HEK293 (cell line): ENCODE data around the gene PLPPR2.

Experiments used
- CTCF ChIA-PET: fragments of 350-600 bp; formaldehyde crosslinking; extraction: SDS; loops from one replicate; lab custom pipeline; 2021; ENCODE audit warnings: antibody characterized with exemption; lab: Yijun Ruan, JAX
- POLR2A ChIA-PET: fragments of 300-600 bp; formaldehyde crosslinking; extraction: SDS; loops from one replicate; lab custom pipeline; 2020; ENCODE audit warnings: antibody characterized with exemption, inconsistent platforms; lab: Yijun Ruan, JAX
- H3K27ac ChIP-seq: fragments of 200-500 bp; sonication (Bioruptor generic); 2 replicates; pipeline ENCODE4 v1.5.1; 2014; ENCODE audit warnings: low read depth, low read length, control low read depth, inconsistent platforms; ENCODE audit errors: extremely low read depth
- H3K36me3 ChIP-seq, 2 experiments: fragments of 200-500 bp in 1 of 2; sonication (Bioruptor generic) in 1 of 2; 1 replicate in 1 of 2; 2 replicates in 1 of 2; pipeline ENCODE4 v1.5.1; 2014 to 2017; ENCODE audit warnings: inconsistent platforms in 2 of 2, low read length in 2 of 2; ENCODE audit not compliant: control insufficient read depth in 2 of 2, insufficient read depth in 1 of 2
- H3K4me1 ChIP-seq: fragments of 200-500 bp; sonication (Bioruptor generic); 2 replicates; pipeline ENCODE4 v1.5.1; 2014; ENCODE audit warnings: mild to moderate bottlenecking, low read length, inconsistent platforms; ENCODE audit not compliant: control insufficient read depth, insufficient read depth
- H3K4me3 ChIP-seq: 2 replicates; pipeline ENCODE4 v1.5.1; 2011; ENCODE audit warnings: low read depth, mild to moderate bottlenecking, control low read depth, low read length, moderate library complexity
- H3K9me3 ChIP-seq: fragments of 200-500 bp; sonication (Bioruptor generic); 2 replicates; pipeline ENCODE4 v1.5.1; 2014; ENCODE audit warnings: low read depth, low read length, inconsistent platforms; ENCODE audit not compliant: control insufficient read depth, insufficient read depth
- BCL11A ChIP-seq: fragments of 450-650 bp; formaldehyde crosslinking; IDR thresholded peaks from 2 replicates; pipeline ENCODE4 v1.5.1; 2016; ENCODE audit warnings: low read depth, missing biosample characterization, missing genetic modification characterization
- GFI1B ChIP-seq: fragments of 450-650 bp; formaldehyde crosslinking; IDR thresholded peaks from 2 replicates; pipeline ENCODE4 v1.5.1; 2016; ENCODE audit warnings: missing biosample characterization, missing genetic modification characterization
- GLIS2 ChIP-seq: fragments of 450-650 bp; formaldehyde crosslinking; IDR thresholded peaks from 2 replicates; pipeline ENCODE4 v1.5.1; 2016; ENCODE audit warnings: missing biosample characterization, missing genetic modification characterization
- INSM2 ChIP-seq: fragments of 450-650 bp; formaldehyde crosslinking; IDR thresholded peaks from 2 replicates; pipeline ENCODE4 v1.5.1; 2016; ENCODE audit warnings: missing biosample characterization, missing genetic modification characterization
- KLF10 ChIP-seq: fragments of 450-650 bp; IDR thresholded peaks from 2 replicates; pipeline ENCODE4 v1.5.1; 2018; ENCODE audit warnings: missing biosample characterization, mild to moderate bottlenecking, missing genetic modification characterization
- MZF1 ChIP-seq: fragments of 450-650 bp; formaldehyde crosslinking; IDR thresholded peaks from 2 replicates; pipeline ENCODE4 v1.5.1; 2017; ENCODE audit warnings: missing biosample characterization, missing genetic modification characterization, borderline replicate concordance
- SCRT2 ChIP-seq: fragments of 450-650 bp; formaldehyde crosslinking; IDR thresholded peaks from 2 replicates; pipeline ENCODE4 v1.5.1; 2016; ENCODE audit warnings: missing biosample characterization, missing genetic modification characterization
- TSHZ1 ChIP-seq: fragments of 450-650 bp; formaldehyde crosslinking; IDR thresholded peaks from 2 replicates; pipeline ENCODE4 v1.5.1; 2016; ENCODE audit warnings: missing biosample characterization, missing genetic modification characterization, borderline replicate concordance
- ZBTB21 ChIP-seq: fragments of 450-650 bp; formaldehyde crosslinking; IDR thresholded peaks from 2 replicates; pipeline ENCODE4 v1.5.1; 2017; ENCODE audit warnings: missing biosample characterization, missing genetic modification characterization
- ZBTB7A ChIP-seq: fragments of 450-650 bp; formaldehyde crosslinking; IDR thresholded peaks from 2 replicates; pipeline ENCODE4 v1.5.1; 2016; ENCODE audit warnings: low read depth, missing biosample characterization, missing genetic modification characterization
- ZEB2 ChIP-seq: fragments of 450-650 bp; formaldehyde crosslinking; IDR thresholded peaks from 2 replicates; pipeline ENCODE4 v1.5.1; 2016; ENCODE audit warnings: missing biosample characterization, missing genetic modification characterization
- ZNF121 ChIP-seq: fragments of 450-650 bp; formaldehyde crosslinking; IDR thresholded peaks from 2 replicates; pipeline ENCODE4 v1.5.1; 2016; ENCODE audit warnings: missing biosample characterization, missing genetic modification characterization
- ZNF221 ChIP-seq: fragments of 450-650 bp; formaldehyde crosslinking; IDR thresholded peaks from 2 replicates; pipeline ENCODE4 v1.5.1; 2017; ENCODE audit warnings: missing biosample characterization, missing genetic modification characterization, borderline replicate concordance
- ZNF239 ChIP-seq: fragments of 450-650 bp; formaldehyde crosslinking; IDR thresholded peaks from 2 replicates; pipeline ENCODE4 v1.5.1; 2016; ENCODE audit warnings: missing biosample characterization, missing genetic modification characterization
- ZNF366 ChIP-seq: fragments of 450-650 bp; formaldehyde crosslinking; conservative IDR thresholded peaks from 2 replicates; pipeline ENCODE4 v1.5.1; 2016; ENCODE audit warnings: missing biosample characterization, missing genetic modification characterization
- ZNF433 ChIP-seq: fragments of 450-650 bp; formaldehyde crosslinking; IDR thresholded peaks from 2 replicates; pipeline ENCODE4 v1.5.1; 2016; ENCODE audit warnings: missing biosample characterization, missing genetic modification characterization, low read depth
- ZNF510 ChIP-seq: fragments of 450-650 bp; formaldehyde crosslinking; IDR thresholded peaks from 2 replicates; pipeline ENCODE4 v1.5.1; 2018; ENCODE audit warnings: mild to moderate bottlenecking, missing genetic modification characterization, missing biosample characterization; ENCODE audit not compliant: insufficient replicate concordance
- ZNF549 ChIP-seq: fragments of 450-650 bp; IDR thresholded peaks from 2 replicates; pipeline ENCODE4 v1.5.1; 2018; ENCODE audit warnings: missing biosample characterization, missing genetic modification characterization, mild to moderate bottlenecking, inconsistent platforms, moderate library complexity
- ZNF596 ChIP-seq: fragments of 450-650 bp; IDR thresholded peaks from 2 replicates; pipeline ENCODE4 v1.5.0; 2018; ENCODE audit warnings: missing biosample characterization, mild to moderate bottlenecking, missing genetic modification characterization, moderate library complexity
- ZNF624 ChIP-seq: fragments of 450-650 bp; formaldehyde crosslinking; IDR thresholded peaks from 2 replicates; pipeline ENCODE4 v1.5.1; 2017; ENCODE audit warnings: missing biosample characterization, missing genetic modification characterization
- ZNF670 ChIP-seq: fragments of 450-650 bp; formaldehyde crosslinking; IDR thresholded peaks from 2 replicates; pipeline ENCODE4 v1.5.1; 2016; ENCODE audit warnings: missing biosample characterization, missing genetic modification characterization, low read depth
- ZNF677 ChIP-seq: fragments of 450-650 bp; IDR thresholded peaks from 2 replicates; pipeline ENCODE4 v1.5.0; 2018; ENCODE audit warnings: missing biosample characterization, mild to moderate bottlenecking, missing genetic modification characterization, moderate library complexity
- TF ChIP-seq, protein P1 (sequence below): fragments of 450-650 bp; formaldehyde crosslinking; IDR thresholded peaks from 2 replicates; pipeline ENCODE4 v1.5.1; 2017; ENCODE audit warnings: missing biosample characterization, missing genetic modification characterization
- TF ChIP-seq, protein P2 (sequence below): fragments of 450-650 bp; formaldehyde crosslinking; IDR thresholded peaks from 2 replicates; pipeline ENCODE4 v1.5.1; 2016; ENCODE audit warnings: missing biosample characterization, missing genetic modification characterization
- TF ChIP-seq, protein P3 (sequence below): fragments of 450-650 bp; formaldehyde crosslinking; IDR thresholded peaks from 2 replicates; pipeline ENCODE4 v1.5.1; 2016; ENCODE audit warnings: missing biosample characterization, missing genetic modification characterization

The PLPPR2 gene

DNA sequence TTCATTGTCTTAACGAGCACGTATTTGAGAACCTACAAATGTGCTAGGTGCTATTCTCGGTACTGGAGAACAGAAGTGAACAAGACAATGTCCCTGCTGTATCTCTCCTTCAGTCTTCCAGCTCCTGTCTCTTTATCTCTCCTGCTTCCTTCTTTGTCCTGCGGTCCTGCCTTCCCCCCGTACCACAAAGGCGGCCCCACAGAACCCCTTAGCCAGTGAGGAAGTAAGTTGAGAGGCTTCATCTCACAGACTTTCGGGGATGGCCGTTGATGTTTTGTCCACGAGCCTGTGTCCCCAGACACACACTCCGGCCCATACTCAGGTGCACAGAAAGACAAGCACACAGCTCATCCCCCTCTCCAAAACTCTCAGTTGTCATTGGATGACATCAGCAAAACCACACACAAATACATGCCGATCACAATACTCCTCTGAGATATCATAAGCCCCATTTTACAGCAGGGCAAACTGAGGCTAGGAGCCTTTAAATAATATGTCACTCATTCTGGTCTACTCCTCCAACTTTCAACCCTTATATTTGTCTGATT lies 18.7 kb downstream of the PLPPR2 start (continued):
- TF ChIP-seq ZNF121 (no peak), INSM2 (peak; percentile 62; the same call in 1 of the 2 replicates), ZBTB21 (0 out of 2 replicates have a peak, but pooled peaks have one; percentile 26), ZNF549 (tag by site-specific recombination) (no peak), ZNF366 (peak; percentile 75)

- H3K27ac ChIP-seq = peak within 1 kb of the TSS; percentile 86
- H3K36me3 ChIP-seq = peaks cover 0 to 18% of the 10 kb centered on the region in 2 experiments; a peak in 2 of 3 replicates
- no peaks in the 10 kb centered on the region for H3K9me3 ChIP-seq
- peaks cover 4% of the 10 kb centered on the region; the same call in 1 of the 2 replicates for H3K4me1 ChIP-seq
- peak within 1 kb of the TSS; percentile 86 for H3K4me3 ChIP-seq
- ChIA-PET CTCF (interaction anchor here (0.6 to 2.0 kb wide), 9 partner anchors 9 to 108 kb away, joined by 3 to 9 read pairs (median 3); no protein-coding TSS in a partner anchor), POLR2A (interaction anchor here (0.6 to 2.3 kb wide), 27 partner anchors 9 to 444 kb away, joined by 3 to 36 read pairs (median 5); partner anchors contain the start of genes CCDC159, ELOF1, EPOR and ODAD3)
- TF ChIP-seq, protein P1, sequence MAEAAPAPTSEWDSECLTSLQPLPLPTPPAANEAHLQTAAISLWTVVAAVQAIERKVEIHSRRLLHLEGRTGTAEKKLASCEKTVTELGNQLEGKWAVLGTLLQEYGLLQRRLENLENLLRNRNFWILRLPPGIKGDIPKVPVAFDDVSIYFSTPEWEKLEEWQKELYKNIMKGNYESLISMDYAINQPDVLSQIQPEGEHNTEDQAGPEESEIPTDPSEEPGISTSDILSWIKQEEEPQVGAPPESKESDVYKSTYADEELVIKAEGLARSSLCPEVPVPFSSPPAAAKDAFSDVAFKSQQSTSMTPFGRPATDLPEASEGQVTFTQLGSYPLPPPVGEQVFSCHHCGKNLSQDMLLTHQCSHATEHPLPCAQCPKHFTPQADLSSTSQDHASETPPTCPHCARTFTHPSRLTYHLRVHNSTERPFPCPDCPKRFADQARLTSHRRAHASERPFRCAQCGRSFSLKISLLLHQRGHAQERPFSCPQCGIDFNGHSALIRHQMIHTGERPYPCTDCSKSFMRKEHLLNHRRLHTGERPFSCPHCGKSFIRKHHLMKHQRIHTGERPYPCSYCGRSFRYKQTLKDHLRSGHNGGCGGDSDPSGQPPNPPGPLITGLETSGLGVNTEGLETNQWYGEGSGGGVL (tag by site-specific recombination) = no peak
- TF ChIP-seq ZNF510 = no peak
- no peak for TF ChIP-seq ZNF677 (tag by site-specific recombination)
- peak; percentile 99 for TF ChIP-seq SCRT2 (tag by site-specific recombination)
- peak; percentile 39 for TF ChIP-seq GLIS2
- peak; percentile 35; the same call in 1 of the 2 replicates for TF ChIP-seq KLF10 (tag by site-specific recombination)
- TF ChIP-seq ZNF596 (tag by site-specific recombination) = no peak
- TF ChIP-seq GFI1B (tag by site-specific recombination) = no peak
- TF ChIP-seq, protein P2, sequence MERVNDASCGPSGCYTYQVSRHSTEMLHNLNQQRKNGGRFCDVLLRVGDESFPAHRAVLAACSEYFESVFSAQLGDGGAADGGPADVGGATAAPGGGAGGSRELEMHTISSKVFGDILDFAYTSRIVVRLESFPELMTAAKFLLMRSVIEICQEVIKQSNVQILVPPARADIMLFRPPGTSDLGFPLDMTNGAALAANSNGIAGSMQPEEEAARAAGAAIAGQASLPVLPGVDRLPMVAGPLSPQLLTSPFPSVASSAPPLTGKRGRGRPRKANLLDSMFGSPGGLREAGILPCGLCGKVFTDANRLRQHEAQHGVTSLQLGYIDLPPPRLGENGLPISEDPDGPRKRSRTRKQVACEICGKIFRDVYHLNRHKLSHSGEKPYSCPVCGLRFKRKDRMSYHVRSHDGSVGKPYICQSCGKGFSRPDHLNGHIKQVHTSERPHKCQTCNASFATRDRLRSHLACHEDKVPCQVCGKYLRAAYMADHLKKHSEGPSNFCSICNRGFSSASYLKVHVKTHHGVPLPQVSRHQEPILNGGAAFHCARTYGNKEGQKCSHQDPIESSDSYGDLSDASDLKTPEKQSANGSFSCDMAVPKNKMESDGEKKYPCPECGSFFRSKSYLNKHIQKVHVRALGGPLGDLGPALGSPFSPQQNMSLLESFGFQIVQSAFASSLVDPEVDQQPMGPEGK (tag by site-specific recombination) = peak; percentile 66
- TF ChIP-seq ZEB2 = peak; percentile 93
- 0 out of 2 replicates have a peak, but pooled peaks have one; percentile 7 for TF ChIP-seq ZBTB21
- no peak for TF ChIP-seq ZNF221 (tag by site-specific recombination)
- no peak; the same call in 1 of the 2 replicates for TF ChIP-seq ZBTB7A
- TF ChIP-seq, protein P3, sequence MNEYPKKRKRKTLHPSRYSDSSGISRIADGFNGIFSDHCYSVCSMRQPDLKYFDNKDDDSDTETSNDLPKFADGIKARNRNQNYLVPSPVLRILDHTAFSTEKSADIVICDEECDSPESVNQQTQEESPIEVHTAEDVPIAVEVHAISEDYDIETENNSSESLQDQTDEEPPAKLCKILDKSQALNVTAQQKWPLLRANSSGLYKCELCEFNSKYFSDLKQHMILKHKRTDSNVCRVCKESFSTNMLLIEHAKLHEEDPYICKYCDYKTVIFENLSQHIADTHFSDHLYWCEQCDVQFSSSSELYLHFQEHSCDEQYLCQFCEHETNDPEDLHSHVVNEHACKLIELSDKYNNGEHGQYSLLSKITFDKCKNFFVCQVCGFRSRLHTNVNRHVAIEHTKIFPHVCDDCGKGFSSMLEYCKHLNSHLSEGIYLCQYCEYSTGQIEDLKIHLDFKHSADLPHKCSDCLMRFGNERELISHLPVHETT (tag by site-specific recombination) = 0 out of 2 replicates have a peak, but pooled peaks have one; percentile 13
- TF ChIP-seq ZNF433 (tag by site-specific recombination) = no peak
- no peak for TF ChIP-seq ZNF670 (tag by site-specific recombination)
- no peak for TF ChIP-seq MZF1 (tag by site-specific recombination)
- TF ChIP-seq ZNF624 (tag by site-specific recombination) = no peak
- no peak for TF ChIP-seq TSHZ1 (tag by site-specific recombination)
- no peak for TF ChIP-seq BCL11A
- no peak for TF ChIP-seq ZNF239 (tag by site-specific recombination)
These were observed 19.4 kb downstream of the PLPPR2 start, which contains the start of gene SWSAP1 for GRCh38 chr19:11374433-11375142. Gene SWSAP1 (plus strand): TSS chr19:11374666. CDS start chr19:11374681, 15 bp downstream.
